Keratinocyte (primary cell): ENCODE measurements around the gene ZNF546. TPM values are rescaled to one million over a fixed set of nuclear protein-coding genes. Genes with fewer than 3 reads are reported as not detected.

Experiments used
- DNase-seq: peaks from one replicate; pipeline ENCODE4 v3.0.0-alpha.2; 2011; ENCODE audit warnings: low read depth, missing footprints, low spot score
- FAIRE-seq: peaks from 2 replicates; lab custom pipeline; 2011; peaks lifted over from hg19 to GRCh38; lab: Jason Lieb, UNC
- H2AFZ ChIP-seq: 2 replicates; pipeline ENCODE4 v1.6.0; 2012; ENCODE audit warnings: low read length, control low read depth, inconsistent platforms; ENCODE audit not compliant: control insufficient read depth
- H3K27ac ChIP-seq: 2 replicates; pipeline ENCODE4 v1.5.1; 2011; ENCODE audit warnings: low read length; ENCODE audit not compliant: control insufficient read depth, insufficient read depth
- H3K27me3 ChIP-seq: 3 replicates; pipeline ENCODE4 v1.6.0; 2011; ENCODE audit warnings: low read length; ENCODE audit not compliant: control insufficient read depth, insufficient read depth; ENCODE audit errors: extremely low read depth
- H3K36me3 ChIP-seq, 2 experiments: 2 replicates in 1 of 2; 3 replicates in 1 of 2; pipeline ENCODE4 v1.5.1; 2011; ENCODE audit warnings: low read length in 2 of 2, mild to moderate bottlenecking in 1 of 2; ENCODE audit not compliant: control insufficient read depth in 2 of 2, insufficient read depth in 2 of 2; ENCODE audit errors: extremely low read depth in 1 of 2
- H3K4me1 ChIP-seq: 3 replicates; pipeline ENCODE4 v1.5.1; 2011; ENCODE audit warnings: low read length; ENCODE audit not compliant: control insufficient read depth, insufficient read depth; ENCODE audit errors: extremely low read depth
- H3K4me2 ChIP-seq: 3 replicates; pipeline ENCODE4 v1.6.0; 2011; ENCODE audit warnings: low read depth, low read length; ENCODE audit not compliant: control insufficient read depth, insufficient read depth; ENCODE audit errors: extremely low read depth
- H3K4me3 ChIP-seq, 3 experiments: fragments of 200-600 bp in 1 of 3; sonication (generic) in 1 of 3; 2 replicates in 2 of 3; 3 replicates in 1 of 3; pipeline ENCODE4 v1.5.1; 2011 to 2016; ENCODE audit warnings: low read length in 3 of 3, mild to moderate bottlenecking in 3 of 3, control low read depth in 2 of 3, inconsistent platforms in 1 of 3, low read depth in 1 of 3, mixed read lengths in 1 of 3, mixed run types in 1 of 3, moderate library complexity in 1 of 3; ENCODE audit not compliant: control insufficient read depth in 2 of 3, insufficient read depth in 2 of 3; ENCODE audit errors: extremely low read depth in 1 of 3
- H3K79me2 ChIP-seq: 2 replicates; pipeline ENCODE4 v1.6.0; 2012; ENCODE audit warnings: low read length; ENCODE audit not compliant: control insufficient read depth, insufficient read depth
- H3K9ac ChIP-seq: 3 replicates; pipeline ENCODE4 v1.6.0; 2011; ENCODE audit warnings: low read length; ENCODE audit not compliant: control insufficient read depth, insufficient read depth; ENCODE audit errors: extremely low read depth
- H3K9me1 ChIP-seq: 3 replicates; pipeline ENCODE4 v1.6.0; 2011; ENCODE audit warnings: low read length; ENCODE audit not compliant: control insufficient read depth, insufficient read depth; ENCODE audit errors: extremely low read depth
- H3K9me3 ChIP-seq: 2 replicates; pipeline ENCODE4 v1.5.1; 2012; ENCODE audit warnings: low read depth, low read length; ENCODE audit not compliant: control insufficient read depth
- H4K20me1 ChIP-seq: 3 replicates; pipeline ENCODE4 v1.6.0; 2011; ENCODE audit warnings: low read length; ENCODE audit not compliant: control insufficient read depth, insufficient read depth; ENCODE audit errors: extremely low read depth
- EZH2 ChIP-seq: IDR thresholded peaks from one replicate; pipeline ENCODE4 v1.6.1; 2012; ENCODE audit warnings: inconsistent platforms, mild to moderate bottlenecking, low read length, moderate library complexity
- dilution Hi-C: fragments of 300-500 bp; cut with MboI; formaldehyde crosslinking; loops from one replicate; pipeline ENCODE4 v1.7.0; 2020; ENCODE audit warnings: low sequenced_read_pairs; ENCODE audit not compliant: extremely low pct_ligation_motif_present
- polyA plus RNA-seq, 5 experiments: library from polyadenylated mRNA; depleted of rRNA in 3 of 5; stranded (reverse) in 3 of 5; stranded (forward) in 1 of 5; unstranded in 1 of 5; fragments of >200 nt; gene quantifications; 1 replicate in 1 of 5; 2 replicates in 3 of 5; 3 replicates in 1 of 5; pipeline versions ENCODE4 v1.2.1 to v1.2.3, GENCODE V29; 2011 to 2012; ENCODE audit warnings: missing spikeins in 2 of 5, low read depth in 1 of 5, low replicate concordance in 1 of 5
- TF ChIP-seq, protein P1 (sequence below), 3 experiments: IDR thresholded peaks in 1 of 3; conservative IDR thresholded peaks in 1 of 3; optimal IDR thresholded peaks in 1 of 3; 2 replicates in 2 of 3; 3 replicates in 1 of 3; pipeline versions ENCODE3 to v1.5.1; 2011; ENCODE audit warnings: low read length in 3 of 3, mild to moderate bottlenecking in 3 of 3, moderate library complexity in 2 of 3, control low read depth in 1 of 3, inconsistent platforms in 1 of 3; ENCODE audit not compliant: insufficient read depth in 2 of 3; ENCODE audit errors: extremely low read depth in 1 of 3

The ZNF546 gene
- polyA plus RNA-seq, 1 donor (not counting 4 experiments of a cell fraction or from before 2014, with no cell fraction given), result 0.52 TPM

DNA sequence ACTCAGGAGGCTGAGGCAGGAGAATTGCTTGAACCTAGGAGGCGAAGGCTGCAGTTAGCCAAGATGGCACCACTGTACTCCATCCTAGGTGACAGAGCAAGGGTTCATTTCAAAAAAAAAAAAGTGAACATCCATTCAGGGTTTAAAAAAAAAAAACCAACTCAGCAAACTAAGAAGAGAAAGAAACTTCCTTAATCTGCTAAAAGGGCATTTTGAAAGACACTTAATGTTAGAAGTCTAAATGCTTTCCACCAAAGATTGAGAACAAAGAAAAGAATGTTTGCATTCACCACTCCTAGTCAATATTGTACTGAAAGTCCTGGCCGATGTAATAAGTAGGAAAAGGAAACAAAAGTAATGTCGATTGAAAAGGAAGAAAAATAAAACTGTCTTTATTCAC is 33.0 kb upstream of the ZNF546 start:
- Histone ChIP-seq H3K36me3 (no peaks in the 10 kb centered on the region), H3K9me3 (no peaks in the 10 kb centered on the region), H3K79me2 (no peaks in the 10 kb centered on the region), H3K27me3 (no peaks in the 10 kb centered on the region), H3K4me2 (no peak overlapping the region), H3K9ac (no peak overlapping the region), H4K20me1 (no peaks in the 10 kb centered on the region), H3K9me1 (no peaks in the 10 kb centered on the region), H3K4me1 (no peaks in the 10 kb centered on the region), H2AFZ (no peak overlapping the region), H3K4me3 (no peak overlapping the region), H3K27ac (no peak overlapping the region)
- FAIRE-seq, result no peak
- dilution Hi-C loops, result no loop called here
- TF ChIP-seq, protein P1, sequence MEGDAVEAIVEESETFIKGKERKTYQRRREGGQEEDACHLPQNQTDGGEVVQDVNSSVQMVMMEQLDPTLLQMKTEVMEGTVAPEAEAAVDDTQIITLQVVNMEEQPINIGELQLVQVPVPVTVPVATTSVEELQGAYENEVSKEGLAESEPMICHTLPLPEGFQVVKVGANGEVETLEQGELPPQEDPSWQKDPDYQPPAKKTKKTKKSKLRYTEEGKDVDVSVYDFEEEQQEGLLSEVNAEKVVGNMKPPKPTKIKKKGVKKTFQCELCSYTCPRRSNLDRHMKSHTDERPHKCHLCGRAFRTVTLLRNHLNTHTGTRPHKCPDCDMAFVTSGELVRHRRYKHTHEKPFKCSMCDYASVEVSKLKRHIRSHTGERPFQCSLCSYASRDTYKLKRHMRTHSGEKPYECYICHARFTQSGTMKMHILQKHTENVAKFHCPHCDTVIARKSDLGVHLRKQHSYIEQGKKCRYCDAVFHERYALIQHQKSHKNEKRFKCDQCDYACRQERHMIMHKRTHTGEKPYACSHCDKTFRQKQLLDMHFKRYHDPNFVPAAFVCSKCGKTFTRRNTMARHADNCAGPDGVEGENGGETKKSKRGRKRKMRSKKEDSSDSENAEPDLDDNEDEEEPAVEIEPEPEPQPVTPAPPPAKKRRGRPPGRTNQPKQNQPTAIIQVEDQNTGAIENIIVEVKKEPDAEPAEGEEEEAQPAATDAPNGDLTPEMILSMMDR (optimal IDR thresholded peaks at IDR 0.05 in 1 of 3, IDR thresholded peaks at IDR 0.05 in 1 of 3, conservative IDR thresholded peaks at IDR 0.05 in 1 of 3; ENCODE audit: extremely low read depth in 1 of 3, insufficient read depth in 2 of 3, low read length in 3 of 3), result no peak
- TF ChIP-seq EZH2, result no peak
- DNase-seq, result no peak

DNA sequence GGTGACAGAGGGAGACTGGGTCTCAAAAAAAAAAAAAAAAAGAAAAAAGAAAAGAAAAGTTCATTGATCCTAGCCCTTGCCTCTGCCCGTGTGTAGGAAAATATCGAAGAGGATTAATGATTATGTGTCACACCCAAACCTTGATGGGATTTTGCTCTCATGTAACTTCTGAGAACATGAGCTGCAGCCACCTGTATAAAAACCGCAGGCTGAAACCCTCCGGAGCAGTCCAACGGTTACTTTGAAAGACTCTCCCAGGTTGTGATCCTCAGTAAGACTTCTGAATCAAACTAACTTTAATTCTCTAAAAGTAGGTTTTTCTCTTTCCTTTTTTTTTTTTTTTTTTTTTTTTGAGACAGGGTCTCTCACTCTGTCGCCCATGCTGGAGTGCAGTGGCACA is 30.2 kb upstream of the ZNF546 start:
- Histone ChIP-seq H3K79me2 (peaks cover 7% of the 10 kb centered on the region), H3K27me3 (no peaks in the 10 kb centered on the region), H3K36me3 (no peaks in the 10 kb centered on the region), H3K27ac (no peak overlapping the region), H3K4me2 (no peak overlapping the region), H4K20me1 (no peaks in the 10 kb centered on the region), H2AFZ (no peak overlapping the region), H3K4me1 (peaks cover 10% of the 10 kb centered on the region), H3K9me3 (no peaks in the 10 kb centered on the region), H3K4me3 (no peak overlapping the region), H3K9me1 (no peaks in the 10 kb centered on the region), H3K9ac (no peak overlapping the region)
- FAIRE-seq (no peak), DNase-seq (no peak)
- dilution Hi-C loops, result no loop called here
- TF ChIP-seq, protein P1 (optimal IDR thresholded peaks at IDR 0.05 in 1 of 3, IDR thresholded peaks at IDR 0.05 in 1 of 3, conservative IDR thresholded peaks at IDR 0.05 in 1 of 3; ENCODE audit: extremely low read depth in 1 of 3, insufficient read depth in 2 of 3, low read length in 3 of 3), result no peak
- no peak for TF ChIP-seq EZH2
